Measurements from ENCODE around the gene DHTKD1.
"Not testable (repeated sequence)": the region's sequence is repeated elsewhere in the genome, so short reads cannot be mapped to it uniquely, and the experiment has no call there.

Gene DHTKD1

DNA sequence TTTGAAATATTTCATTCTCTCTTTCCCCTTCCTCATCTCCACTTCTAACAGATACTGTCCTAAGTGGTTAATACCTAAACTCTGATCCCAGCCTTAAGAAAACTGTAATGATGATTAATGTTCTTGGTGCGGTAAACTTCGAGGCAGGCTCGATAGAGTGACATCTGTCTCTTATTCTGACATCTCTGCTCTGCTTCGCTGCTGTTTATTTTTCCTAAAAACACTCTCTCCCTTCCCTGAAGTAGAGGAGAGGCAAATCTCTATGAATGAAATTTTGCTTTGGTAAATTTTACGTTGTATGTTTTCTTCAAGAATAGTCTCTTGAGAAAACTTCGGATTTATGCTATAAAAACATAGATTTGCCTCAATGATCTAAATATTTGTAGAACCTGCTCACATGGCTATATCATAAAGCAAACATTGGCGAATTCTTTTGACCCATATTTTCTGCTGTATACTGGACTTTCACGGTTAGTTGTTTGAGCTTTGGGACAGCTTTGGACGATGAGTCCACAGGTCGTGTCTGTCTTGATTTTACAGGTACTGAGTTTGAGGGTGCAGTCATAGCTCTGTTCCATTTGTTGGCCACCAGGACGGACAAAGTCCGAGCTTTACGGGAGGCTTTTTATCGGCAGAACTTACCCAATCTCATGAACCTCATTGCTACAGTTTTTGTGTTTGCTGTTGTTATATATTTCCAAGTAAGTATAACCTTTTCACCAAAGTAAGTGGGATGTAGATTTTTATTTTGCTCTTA, 87.8 kb downstream of the DHTKD1 start:
- DNase-seq = no peak

DNA sequence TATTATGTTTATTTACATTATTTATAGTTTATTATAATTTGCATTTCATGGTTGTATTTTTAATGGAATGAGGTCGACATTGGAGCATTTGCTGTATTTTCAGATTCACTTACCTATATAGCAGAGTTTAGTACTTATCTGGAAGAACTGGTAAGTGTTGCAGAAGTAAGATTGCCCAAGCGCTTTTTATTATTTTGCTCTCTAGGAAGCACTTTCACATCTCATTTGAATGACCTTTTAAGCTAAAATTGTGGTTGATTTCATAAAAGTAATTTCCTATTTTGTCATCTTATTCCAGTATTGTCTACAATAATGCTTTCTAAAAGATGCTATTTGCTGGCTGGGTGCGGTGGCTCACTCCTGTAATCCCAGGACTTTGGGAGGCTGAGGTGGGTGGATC, 89.4 kb downstream of the DHTKD1 start:
- no peak for DNase-seq

DNA sequence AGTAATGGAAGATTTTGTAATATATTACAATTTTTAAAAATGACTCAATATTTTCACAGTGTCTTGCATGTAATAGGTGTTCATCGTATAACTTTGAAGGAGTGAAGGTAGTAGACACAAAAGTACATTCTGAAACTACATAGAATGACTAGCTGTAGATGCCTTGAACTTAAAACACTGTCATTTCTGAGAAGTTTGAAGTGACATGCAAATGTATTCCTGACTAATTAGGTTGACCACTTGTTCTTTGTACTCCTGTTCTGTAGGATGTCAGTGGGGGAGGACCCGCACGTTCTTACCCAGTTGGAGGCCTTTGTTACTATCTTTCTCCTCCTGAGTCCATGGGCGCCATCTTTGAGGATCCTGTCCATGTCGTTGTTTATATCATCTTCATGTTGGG, 91.9 kb downstream of the DHTKD1 start:
- DNase-seq = no peak

DNA sequence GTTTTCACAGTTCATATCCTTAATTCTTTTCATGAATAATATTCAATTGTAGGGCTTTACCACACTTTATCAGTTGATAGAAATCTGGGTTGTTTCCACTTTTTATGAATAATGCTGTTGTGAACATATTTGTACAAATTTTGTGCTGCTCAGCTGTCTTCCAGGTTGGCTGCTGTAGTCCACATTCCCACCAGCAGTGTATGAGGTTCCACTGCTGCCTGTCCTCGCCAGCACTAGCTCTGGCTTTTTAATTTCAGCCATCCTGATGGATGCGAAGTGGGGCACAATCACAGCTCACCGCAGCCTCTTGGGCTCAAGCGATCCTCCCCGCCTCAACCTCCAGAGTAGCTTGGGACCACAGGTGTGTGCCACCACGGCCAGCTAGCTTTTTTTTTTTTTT, 94.2 kb downstream of the DHTKD1 start:
- no peak for DNase-seq

DNA sequence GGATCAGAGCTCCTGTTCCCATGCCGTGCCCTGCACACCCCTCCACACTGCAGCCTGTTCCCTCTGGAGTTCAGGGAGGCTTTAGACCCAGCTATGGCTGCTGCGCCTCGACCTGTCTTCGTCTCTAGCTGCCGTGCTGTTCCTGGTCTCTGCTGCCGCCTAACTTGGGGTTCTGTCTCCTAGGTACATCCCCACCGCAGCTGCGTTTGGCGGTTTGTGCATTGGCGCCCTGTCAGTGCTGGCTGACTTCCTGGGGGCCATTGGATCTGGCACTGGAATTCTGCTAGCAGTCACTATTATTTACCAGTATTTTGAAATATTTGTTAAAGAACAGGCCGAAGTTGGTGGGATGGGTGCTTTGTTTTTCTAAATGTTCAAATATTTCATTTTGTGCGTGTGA, 95.3 kb downstream of the DHTKD1 start:
- DNase-seq = no peak

DNA sequence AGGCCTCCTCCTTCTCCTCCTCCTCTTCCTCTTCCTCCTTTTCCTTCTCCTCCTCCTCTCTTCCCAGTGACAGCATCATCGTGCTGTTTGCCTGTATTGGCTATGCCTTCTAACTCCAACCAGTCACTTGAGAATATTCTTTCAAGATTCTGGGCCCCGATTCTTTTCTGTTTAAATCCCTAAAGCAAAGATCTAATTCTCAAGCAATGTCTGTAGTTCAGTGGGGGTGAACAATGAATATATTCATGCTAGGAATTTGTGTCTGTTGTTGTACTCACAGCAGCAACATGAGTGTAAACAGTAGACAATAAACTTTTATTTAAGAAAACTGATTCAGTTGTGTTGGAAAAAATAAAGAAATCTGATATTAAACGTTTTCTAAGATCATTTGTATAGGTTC, 96.3 kb downstream of the DHTKD1 start:
- no peak for DNase-seq

DNA sequence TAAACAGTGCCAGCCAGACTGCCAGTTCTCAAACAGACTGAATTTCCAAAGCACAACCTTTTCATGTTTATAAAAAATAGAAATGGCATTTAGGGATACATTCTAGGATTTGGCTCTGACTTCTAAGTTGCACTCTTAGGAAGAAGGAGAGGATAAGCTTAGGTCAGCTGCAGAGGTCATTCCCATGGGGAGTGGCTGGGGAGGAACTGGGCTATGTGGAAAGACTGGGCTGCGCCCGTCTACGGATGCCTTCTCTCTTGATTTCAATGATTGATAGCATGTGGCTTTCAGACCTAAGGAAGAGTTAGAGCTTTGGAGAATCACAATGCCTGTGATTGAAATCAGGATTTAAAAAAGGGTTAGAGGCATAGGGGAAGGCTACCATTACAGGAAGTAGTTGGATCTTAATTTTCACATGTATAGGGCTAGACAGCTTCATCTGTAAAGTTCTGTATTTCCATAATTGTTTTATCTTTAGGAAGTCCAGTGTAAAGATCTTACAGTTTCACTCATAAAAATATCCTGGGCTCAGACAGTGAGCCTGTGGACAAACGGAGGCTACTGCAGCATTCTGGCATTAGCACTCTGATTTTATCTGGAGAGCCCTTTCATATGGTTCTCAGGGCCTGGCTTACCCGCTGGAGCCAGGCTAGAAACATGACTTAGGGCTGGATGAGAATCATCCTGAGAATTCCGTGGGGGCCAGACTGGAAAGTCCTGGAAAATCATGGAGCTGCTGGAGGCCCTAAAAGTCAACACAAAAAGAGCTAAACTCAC, 97.4 kb downstream of the DHTKD1 start:
- no peak for DNase-seq

DNA sequence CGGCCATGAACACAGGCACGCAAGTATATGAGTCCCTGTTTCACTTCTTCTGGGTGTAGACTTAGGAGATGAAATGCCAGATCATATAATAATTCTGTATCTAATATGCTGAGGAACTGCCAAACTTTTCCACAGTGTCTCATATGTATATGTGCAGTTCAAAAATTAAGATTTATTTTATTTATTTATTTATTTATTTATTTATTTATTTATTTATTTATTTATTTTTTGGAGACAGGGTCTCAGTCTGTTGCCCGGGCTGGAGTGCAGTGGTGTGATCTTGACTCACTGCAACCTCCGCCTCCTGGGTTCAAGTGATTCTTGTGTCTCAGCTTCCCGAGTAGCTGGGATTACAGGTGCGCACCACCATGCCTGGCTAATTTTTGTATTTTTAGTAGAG, 102.8 kb downstream of the DHTKD1 start:
- not testable (repeated sequence) for DNase-seq

Measured in CD4-positive, alpha-beta T cell treated with Interleukin-10 for 1 hour (primary cell).